ENCODE data around the gene TEX52.
"Not testable (repeated sequence)": the region's sequence is repeated elsewhere in the genome, so short reads cannot be mapped to it uniquely, and the experiment has no call there.

Gene TEX52

DNA sequence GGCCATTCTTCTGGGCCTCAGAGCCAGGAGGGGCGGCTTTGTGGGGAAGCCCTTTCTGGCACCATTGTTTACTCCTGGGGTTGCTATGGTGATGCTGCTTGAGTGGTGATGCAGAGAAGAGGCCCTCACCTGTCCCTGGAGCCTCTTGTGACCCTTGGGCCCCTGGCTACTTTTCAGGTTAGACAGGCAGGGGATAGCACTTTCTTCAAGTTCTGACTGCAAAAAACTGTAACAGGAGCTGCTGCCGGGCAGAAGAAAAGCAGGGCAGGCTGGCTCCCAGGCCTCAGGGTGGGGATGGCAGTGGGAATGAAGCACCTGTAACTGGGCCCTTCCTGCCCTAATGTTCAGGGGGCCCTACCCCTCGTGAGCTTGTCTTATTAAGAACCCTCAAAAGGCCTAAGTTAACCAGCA is at the start of gene TEX52:
Gene TEX52 (minus strand): TSS at position 19 of the 411 bp plus-strand sequence. CDS start 13 bp downstream, at position 6.
- DNase-seq = no peak

- DNase-seq = no peak
Observed at GRCh38 chr12:2904260-2904659, 47.4 kb upstream of the TEX52 start.

DNA sequence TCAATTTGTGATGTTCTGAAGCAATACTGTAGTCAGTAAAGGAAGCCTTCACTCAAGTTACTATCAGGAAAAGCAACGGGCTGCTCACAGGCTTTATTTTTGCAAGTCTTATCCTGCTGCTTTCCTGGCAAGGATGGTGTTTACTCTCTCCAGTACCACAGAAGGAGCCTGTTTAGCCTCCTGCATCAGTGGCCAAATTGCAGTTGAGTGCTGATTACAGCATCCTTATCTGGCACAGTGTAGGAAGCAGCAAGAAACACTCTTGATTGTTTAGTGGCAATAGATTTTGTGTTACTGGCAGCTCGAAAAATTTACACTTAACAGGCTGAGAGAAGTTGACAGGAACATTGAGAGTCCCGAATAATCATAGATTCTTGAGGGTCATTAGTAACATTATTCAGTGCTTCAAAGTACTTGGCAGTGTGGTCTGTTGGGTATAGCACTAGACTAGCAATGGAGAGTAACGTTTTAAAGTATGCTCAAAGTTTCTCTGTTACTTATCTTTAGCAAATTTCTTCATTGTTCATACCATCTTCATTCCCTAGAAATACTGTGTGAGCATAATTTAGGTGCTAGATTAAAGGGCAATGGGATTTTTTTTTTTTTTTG is 45.5 kb upstream of the TEX52 start:
- no peak for DNase-seq

- DNase-seq = no peak
Observed at GRCh38 chr12:2900642-2901041, 43.8 kb upstream of the TEX52 start.

- DNase-seq = no peak
Observed at GRCh38 chr12:2897418-2897817, 40.6 kb upstream of the TEX52 start.

DNA sequence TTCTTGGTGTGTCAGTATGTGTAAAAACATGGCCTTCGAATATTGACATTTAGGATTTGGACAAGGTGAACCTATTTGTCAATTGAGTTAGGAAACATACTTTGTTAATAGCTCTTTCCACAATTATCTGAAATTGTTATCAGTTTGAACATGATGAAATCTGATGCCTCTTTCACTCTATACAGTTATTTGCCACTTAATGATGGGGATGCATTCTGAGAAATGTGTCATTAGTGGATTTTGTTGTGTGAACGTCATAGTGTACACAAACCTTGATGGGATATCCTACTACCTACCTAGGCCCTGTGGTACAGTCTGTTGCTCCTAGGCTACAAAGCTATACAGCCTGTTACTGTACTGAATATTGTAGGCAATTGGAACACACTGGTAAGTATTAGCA is 38.7 kb upstream of the TEX52 start:
- DNase-seq = no peak

- no peak for DNase-seq
Observed at GRCh38 chr12:2895051-2895451, 38.2 kb upstream of the TEX52 start.

- DNase-seq = no peak
Observed at GRCh38 chr12:2893007-2893406, 36.2 kb upstream of the TEX52 start.

GRCh38 chr12:2892246-2892645 is 35.4 kb upstream of the TEX52 start:
- no peak for DNase-seq

GRCh38 chr12:2891240-2892053 is 34.6 kb upstream of the TEX52 start:
- peak; percentile 37 for DNase-seq

DNA sequence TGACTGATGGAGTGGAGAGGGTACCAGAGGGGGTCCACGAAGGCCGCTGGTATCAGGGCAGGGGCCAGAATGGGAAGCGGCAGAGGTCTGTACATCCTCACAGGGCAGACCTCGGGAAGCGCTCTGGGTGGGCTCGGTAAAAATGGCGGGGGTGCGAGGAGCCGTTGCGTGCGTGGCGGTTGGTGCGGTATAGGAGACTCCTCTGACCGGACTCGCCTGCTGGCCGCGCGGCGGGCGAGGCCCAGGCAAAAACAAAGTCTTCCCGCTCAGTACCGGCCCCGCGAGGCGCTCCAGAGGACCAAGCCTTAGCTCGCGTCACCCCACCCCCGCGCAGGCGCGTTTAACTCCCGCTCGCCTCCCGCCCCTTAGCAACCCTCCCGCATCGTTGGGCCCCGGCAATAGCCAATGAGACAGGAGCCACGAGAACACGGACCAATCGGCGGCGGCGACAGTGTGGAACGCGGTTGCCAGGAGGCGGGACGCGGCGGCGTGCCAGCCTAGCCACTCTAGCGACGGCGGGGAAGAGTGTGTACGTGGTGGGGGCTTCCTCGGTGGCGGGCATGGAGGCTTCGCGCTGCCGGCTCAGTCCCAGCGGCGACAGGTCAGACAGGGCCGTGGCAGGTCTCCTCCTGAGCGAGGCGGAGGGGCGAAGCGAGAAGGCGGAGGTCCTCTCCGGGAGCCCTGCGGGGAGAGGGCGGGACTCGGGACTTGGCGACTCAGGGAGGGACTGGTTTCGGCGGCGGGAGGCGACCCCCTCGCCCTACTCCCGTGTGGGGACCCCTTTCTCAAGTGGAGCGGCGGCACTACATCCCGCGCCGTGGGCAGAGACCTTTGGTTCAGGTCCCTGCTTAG is 33.8 kb upstream of the TEX52 start, which contains the start of gene TULP3:
Gene TULP3 (plus strand): TSS at position 504 of the 852 bp plus-strand sequence. CDS start 57 bp downstream, at position 561.
- DNase-seq = peak; percentile 99

GRCh38 chr12:2890001-2890387 is 33.2 kb upstream of the TEX52 start:
- no peak for DNase-seq

DNA sequence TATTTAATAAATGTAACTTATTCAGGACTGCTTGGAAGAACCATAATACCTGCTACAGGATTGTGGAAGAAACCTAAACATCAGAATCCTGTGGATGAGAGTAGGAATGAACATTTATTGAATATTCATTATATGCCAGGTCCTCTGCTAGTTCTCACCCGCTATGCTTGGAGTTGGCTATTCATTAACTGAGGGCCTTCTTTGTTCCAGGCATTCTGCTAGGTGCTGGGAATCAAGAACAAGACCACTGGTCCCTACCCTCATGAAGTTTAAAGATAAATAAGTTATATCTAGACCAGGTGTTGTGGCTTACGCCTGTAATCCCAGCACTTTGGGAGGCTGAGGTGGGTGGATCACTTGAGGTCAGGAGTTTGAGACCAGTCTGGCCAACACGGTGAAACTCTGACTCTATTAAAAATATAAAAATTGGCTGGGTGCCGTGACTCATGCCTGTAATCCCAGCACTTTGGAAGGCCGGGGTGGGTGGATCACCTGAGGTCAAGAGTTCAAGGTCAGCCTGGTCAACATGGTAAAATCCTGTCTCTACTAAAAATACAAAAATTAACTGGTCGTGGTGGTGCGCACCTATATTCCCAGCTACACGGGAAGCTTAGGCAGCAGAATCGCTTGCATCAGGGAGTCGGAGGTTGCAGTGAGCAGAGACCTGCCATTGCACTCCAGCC is 30.1 kb upstream of the TEX52 start:
- no peak for DNase-seq

DNA sequence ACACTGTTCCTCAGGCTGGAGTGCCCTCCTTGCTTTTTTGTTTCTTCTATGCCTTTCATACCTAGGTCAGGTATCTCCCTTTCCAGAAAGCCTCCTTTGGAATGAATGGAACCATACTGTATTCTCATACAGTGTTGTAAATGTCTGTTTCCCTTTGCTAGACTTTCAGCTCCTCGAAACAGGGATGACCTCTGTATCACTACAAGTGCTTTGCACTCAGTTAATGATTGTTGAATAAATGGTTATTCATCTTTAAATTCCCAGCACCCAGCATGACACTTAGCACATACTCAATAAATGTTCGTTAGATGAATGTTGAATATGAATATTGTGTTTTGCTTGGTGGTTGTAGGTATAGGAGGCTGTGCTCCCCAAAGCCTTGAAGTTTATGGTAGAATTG is 28.0 kb upstream of the TEX52 start:
- no peak for DNase-seq

DNA sequence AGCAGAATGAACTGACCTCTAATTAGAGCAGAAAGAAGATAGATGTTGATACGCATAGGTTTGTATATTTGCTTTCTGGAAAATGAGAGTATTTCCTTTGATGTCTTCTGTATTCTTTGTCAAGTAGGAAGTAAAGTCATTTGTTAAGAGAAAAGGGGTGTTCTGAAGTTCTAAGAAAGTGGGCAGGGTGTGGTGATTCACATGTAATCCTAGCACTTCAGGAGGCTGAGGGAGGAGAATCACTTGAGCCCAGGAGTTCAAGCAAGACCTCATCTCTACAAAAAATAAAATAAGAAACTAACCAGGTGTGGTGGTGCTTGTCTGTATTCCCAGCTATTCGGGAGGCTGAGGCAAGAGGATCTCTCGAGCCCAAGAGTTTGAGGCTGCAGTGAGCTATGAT is 23.0 kb upstream of the TEX52 start:
- DNase-seq = no peak

DNA sequence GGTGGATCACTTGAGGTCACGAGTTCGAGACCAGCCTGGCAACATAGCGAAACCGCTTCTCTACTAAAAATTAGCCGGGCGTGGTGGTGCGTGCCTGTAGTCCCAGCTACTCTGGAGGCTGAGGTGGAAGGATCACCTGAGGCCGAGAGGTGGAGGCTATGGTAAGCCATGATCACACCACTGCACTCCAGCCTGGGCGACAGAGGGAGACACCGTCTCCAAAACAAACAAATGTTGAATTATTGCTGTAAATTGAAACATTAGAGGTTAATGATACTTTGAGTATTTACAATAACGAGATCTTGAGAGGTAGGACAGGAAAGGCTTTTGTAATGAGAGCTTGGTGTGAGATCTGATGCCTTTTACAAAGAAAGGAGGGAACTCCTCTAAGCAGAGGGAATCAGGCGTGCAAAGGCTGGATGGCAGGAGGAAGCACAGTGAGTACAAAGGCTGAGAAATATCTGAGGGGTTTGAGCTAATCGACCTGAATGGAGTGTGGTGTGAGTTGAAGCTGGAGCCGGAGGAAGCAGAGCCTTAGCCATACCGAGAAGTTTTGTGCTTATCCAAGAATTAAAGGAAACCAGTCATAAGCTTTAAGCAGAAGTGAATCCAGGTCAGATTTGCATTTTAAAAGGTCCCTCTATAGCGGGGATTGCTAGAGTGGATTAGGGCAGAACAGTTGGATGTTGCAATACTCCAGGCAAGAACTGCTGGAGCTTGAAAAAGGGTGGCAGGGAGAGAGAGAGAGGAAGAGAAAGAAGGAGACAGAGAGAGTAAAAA is 21.3 kb upstream of the TEX52 start:
- no peak for DNase-seq

GRCh38 chr12:2877047-2877952 is 20.5 kb upstream of the TEX52 start, which contains the start of the genes FOXM1 and RHNO1:
Gene FOXM1, minus strand, starts transcription at chr12:2877174. Its CDS starts 2,696 bp downstream, at chr12:2874478.
Gene RHNO1, plus strand, starts transcription at chr12:2877223. Its CDS starts 8,144 bp downstream, at chr12:2885367.
- DNase-seq = peak; percentile 90

DNA sequence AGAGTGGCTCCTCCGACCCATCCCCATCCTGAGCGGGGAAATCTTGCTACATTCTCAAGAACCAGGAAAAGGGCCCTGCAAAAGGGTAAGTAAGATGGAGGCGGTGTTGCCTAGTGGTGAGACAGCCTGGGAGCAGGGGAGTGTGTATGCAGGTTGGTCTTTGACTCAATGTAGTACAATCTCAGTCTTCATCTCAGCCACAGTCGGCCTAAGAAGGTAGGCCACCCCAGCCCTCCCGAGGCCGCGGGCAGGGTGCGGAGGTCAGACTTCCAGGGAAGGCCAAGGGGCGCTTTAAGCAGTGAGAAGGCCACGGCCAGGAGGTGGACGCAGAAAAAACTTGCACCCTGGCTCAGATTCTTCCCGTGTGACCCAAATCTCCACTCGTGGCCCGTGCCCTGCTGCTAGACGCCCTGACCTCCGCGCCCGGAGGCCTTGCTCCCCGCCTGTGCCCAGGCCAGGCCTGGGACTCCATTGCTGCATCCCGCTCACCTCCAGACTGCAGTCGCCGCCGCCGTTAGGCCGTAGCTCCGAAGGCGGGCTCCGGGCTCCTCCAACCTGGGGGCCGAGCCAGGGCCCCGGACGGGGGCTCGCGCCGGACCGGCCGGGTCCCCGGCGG is 19.7 kb upstream of the TEX52 start:
- peak; percentile 7 for DNase-seq

DNA sequence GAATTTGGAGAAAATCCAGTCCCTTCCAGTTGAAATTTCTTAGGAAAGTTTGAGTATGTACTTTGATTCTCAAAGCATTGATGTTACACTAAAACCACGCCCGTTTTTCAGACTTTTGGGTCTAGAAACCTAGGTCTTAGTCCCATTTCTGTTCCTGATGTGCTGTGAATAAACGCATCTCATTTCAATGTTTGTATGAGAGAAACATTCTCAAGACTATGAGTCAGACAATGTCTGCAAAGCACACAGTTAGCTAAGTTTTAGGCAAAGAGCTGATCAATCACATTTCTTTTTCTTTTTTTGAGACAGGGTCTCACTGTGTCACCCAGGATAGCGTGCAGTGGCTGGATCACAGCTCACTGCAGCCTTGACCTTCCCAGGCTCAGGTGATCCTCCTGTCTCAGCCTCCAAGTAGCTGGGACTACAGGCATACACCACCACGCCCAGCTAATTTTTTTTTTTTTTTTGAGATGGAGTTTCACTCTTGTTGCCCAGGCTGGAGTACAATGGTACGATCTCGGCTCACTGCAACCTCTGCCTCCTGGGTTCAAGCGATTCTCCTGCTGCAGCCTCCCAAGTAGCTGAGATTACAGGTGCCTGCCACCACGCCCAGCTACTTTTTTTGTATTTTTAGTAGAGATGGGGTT is 12.3 kb upstream of the TEX52 start:
- DNase-seq = not testable (repeated sequence)

DNA sequence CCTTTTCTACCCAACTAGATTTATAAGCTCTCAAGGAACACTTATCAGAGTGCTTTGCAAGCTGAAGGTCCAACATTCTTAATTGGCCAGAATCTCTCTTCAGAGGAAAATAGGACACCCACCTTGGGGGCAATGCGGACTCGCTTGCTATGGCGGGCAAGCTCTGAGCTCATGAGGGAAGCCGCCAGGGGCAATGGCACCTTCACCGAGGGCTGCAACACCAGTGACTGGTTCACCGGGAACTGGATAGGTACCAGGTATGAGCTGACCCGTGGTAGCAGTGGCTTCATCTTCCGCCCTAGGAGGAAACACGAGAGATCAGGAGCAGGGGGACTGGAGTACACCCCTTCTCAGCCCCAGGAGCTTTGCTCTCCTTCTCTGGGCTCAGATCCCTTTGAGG is 7.4 kb upstream of the TEX52 start:
- DNase-seq = no peak

All from CD4-positive, alpha-beta T cell treated with Interleukin-10 for 1 hour (primary cell).